ENCODE data around the gene PIWIL1. TPM values are rescaled to one million over a fixed set of nuclear protein-coding genes. Genes with fewer than 3 reads are reported as not detected.

PIWIL1 gene
- total and polyA plus RNA-seq, 2 donors (not counting 3 experiments of a cell fraction or from before 2014, with no cell fraction given) = not detected

GRCh38 chr12:130353081-130353480 is 15.4 kb downstream of the PIWIL1 start:
- H3K27me3 ChIP-seq (ENCODE audit: control insufficient read depth in 2 of 2, insufficient read depth in 2 of 2, low read length in 2 of 2) = no peaks in the 10 kb centered on the region
- no peak overlapping the region for H3K27ac ChIP-seq (ENCODE audit: insufficient read depth, low read depth, low read length)
- ChIA-PET POLR2A (no interaction called here), CTCF (no interaction called here)
- no peaks in the 10 kb centered on the region for H3K9me1 ChIP-seq (replicated peaks; ENCODE audit: control insufficient read depth, extremely low read depth, insufficient read depth, low read length)
- intact Hi-C loops (cut with micrococcal nuclease) (no loop called here), dilution Hi-C loops (cut with MboI; ENCODE audit: extremely low pct_ligation_motif_present, low sequenced_read_pairs) (no loop called here)
- H4K20me1 ChIP-seq (replicated peaks; ENCODE audit: control insufficient read depth, extremely low read depth, insufficient read depth, low read length) = no peaks in the 10 kb centered on the region
- no peaks in the 10 kb centered on the region for H3K79me2 ChIP-seq (ENCODE audit: control insufficient read depth, insufficient read depth, low read length)
- BruUV-seq (replicated peaks) = no TSS peak
- no peak overlapping the region for H3K9ac ChIP-seq (replicated peaks; ENCODE audit: extremely low read depth, insufficient read depth, low read length)
- H3K4me3 ChIP-seq (replicated peaks in 1 of 3; ENCODE audit: insufficient read depth in 1 of 3, low read depth in 1 of 3, low read length in 3 of 3) = no peak overlapping the region
- H3K4me2 ChIP-seq (ENCODE audit: insufficient read depth, low read length) = no peak overlapping the region
- DNase-seq (ENCODE audit: low read depth, low spot score) = no peak
- no peak overlapping the region for H2AFZ ChIP-seq (ENCODE audit: low read depth, low read length)
- H3K4me1 ChIP-seq (ENCODE audit: control insufficient read depth, extremely low read depth, insufficient read depth, low read length) = no peaks in the 10 kb centered on the region
- peaks cover 4% of the 10 kb centered on the region for H3K9me3 ChIP-seq (replicated peaks; ENCODE audit: control insufficient read depth, insufficient read depth, low read length)
- no peak for FAIRE-seq
- TF ChIP-seq, protein P1, sequence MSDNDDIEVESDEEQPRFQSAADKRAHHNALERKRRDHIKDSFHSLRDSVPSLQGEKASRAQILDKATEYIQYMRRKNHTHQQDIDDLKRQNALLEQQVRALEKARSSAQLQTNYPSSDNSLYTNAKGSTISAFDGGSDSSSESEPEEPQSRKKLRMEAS (IDR thresholded peaks at IDR 0.05; ENCODE audit: insufficient read depth, insufficient read length) = no peak
- TF ChIP-seq, protein P2, sequence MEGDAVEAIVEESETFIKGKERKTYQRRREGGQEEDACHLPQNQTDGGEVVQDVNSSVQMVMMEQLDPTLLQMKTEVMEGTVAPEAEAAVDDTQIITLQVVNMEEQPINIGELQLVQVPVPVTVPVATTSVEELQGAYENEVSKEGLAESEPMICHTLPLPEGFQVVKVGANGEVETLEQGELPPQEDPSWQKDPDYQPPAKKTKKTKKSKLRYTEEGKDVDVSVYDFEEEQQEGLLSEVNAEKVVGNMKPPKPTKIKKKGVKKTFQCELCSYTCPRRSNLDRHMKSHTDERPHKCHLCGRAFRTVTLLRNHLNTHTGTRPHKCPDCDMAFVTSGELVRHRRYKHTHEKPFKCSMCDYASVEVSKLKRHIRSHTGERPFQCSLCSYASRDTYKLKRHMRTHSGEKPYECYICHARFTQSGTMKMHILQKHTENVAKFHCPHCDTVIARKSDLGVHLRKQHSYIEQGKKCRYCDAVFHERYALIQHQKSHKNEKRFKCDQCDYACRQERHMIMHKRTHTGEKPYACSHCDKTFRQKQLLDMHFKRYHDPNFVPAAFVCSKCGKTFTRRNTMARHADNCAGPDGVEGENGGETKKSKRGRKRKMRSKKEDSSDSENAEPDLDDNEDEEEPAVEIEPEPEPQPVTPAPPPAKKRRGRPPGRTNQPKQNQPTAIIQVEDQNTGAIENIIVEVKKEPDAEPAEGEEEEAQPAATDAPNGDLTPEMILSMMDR (IDR thresholded peaks at IDR 0.05; ENCODE audit: extremely low read depth in 1 of 2, insufficient read depth in 1 of 2, low read depth in 1 of 2, low read length in 2 of 2) = no peak
- TF ChIP-seq POLR2A (IDR thresholded peaks at IDR 0.05; ENCODE audit: low read depth, low read length) (no peak), GATA2 (IDR thresholded peaks at IDR 0.05; ENCODE audit: insufficient read depth, insufficient read length, low read depth, low read length) (no peak), EZH2 (IDR thresholded peaks at IDR 0.05; ENCODE audit: borderline replicate concordance, low read depth, low read length, severe bottlenecking) (no peak)
- H3K36me3 ChIP-seq (ENCODE audit: control insufficient read depth in 2 of 2, extremely low read depth in 1 of 2, insufficient read depth in 2 of 2, low read length in 2 of 2) = no peaks in the 10 kb centered on the region

- Histone ChIP-seq H4K20me1 (replicated peaks; ENCODE audit: control insufficient read depth, extremely low read depth, insufficient read depth, low read length) (no peaks in the 10 kb centered on the region), H2AFZ (ENCODE audit: low read depth, low read length) (no peak overlapping the region), H3K9ac (replicated peaks; ENCODE audit: extremely low read depth, insufficient read depth, low read length) (no peak overlapping the region), H3K27ac (ENCODE audit: insufficient read depth, low read depth, low read length) (no peak overlapping the region), H3K4me2 (ENCODE audit: insufficient read depth, low read length) (no peak overlapping the region), H3K9me3 (replicated peaks; ENCODE audit: control insufficient read depth, insufficient read depth, low read length) (peaks cover 4% of the 10 kb centered on the region), H3K27me3 (ENCODE audit: control insufficient read depth in 2 of 2, insufficient read depth in 2 of 2, low read length in 2 of 2) (no peaks in the 10 kb centered on the region), H3K4me3 (replicated peaks in 1 of 3; ENCODE audit: insufficient read depth in 1 of 3, low read depth in 1 of 3, low read length in 3 of 3) (no peak overlapping the region), H3K9me1 (replicated peaks; ENCODE audit: control insufficient read depth, extremely low read depth, insufficient read depth, low read length) (no peaks in the 10 kb centered on the region), H3K36me3 (ENCODE audit: control insufficient read depth in 2 of 2, extremely low read depth in 1 of 2, insufficient read depth in 2 of 2, low read length in 2 of 2) (no peaks in the 10 kb centered on the region), H3K4me1 (ENCODE audit: control insufficient read depth, extremely low read depth, insufficient read depth, low read length) (no peaks in the 10 kb centered on the region), H3K79me2 (ENCODE audit: control insufficient read depth, insufficient read depth, low read length) (no peaks in the 10 kb centered on the region)
- DNase-seq (ENCODE audit: low read depth, low spot score) (no peak), FAIRE-seq (no peak)
- intact Hi-C loops (cut with micrococcal nuclease) = no loop called here
- ChIA-PET CTCF (no interaction called here), POLR2A (no interaction called here)
- no TSS peak for BruUV-seq (replicated peaks)
- TF ChIP-seq POLR2AphosphoS5 (IDR thresholded peaks at IDR 0.05; ENCODE audit: insufficient read depth, low read depth, low read length) = no peak
- TF ChIP-seq, protein P2 (IDR thresholded peaks at IDR 0.05; ENCODE audit: extremely low read depth in 1 of 2, insufficient read depth in 1 of 2, low read depth in 1 of 2, low read length in 2 of 2) = no peak
- TF ChIP-seq MYC (IDR thresholded peaks at IDR 0.05; ENCODE audit: low read depth, low read length) = no peak
- TF ChIP-seq POLR2A (IDR thresholded peaks at IDR 0.05; ENCODE audit: low read depth, low read length) = no peak
- no peak for TF ChIP-seq JUN (IDR thresholded peaks at IDR 0.05; ENCODE audit: borderline replicate concordance, insufficient read depth, insufficient read length, low read depth)
- TF ChIP-seq EZH2 (IDR thresholded peaks at IDR 0.05; ENCODE audit: borderline replicate concordance, low read depth, low read length, severe bottlenecking) = no peak
- TF ChIP-seq, protein P1 (IDR thresholded peaks at IDR 0.05; ENCODE audit: insufficient read depth, insufficient read length) = no peak
- no peak for TF ChIP-seq FOS (IDR thresholded peaks at IDR 0.05; ENCODE audit: borderline replicate concordance, insufficient read depth, low read length)
- no peak for TF ChIP-seq GATA2 (IDR thresholded peaks at IDR 0.05; ENCODE audit: insufficient read depth, insufficient read length, low read depth, low read length)
- dilution Hi-C loops (cut with MboI; ENCODE audit: extremely low pct_ligation_motif_present, low sequenced_read_pairs) = no loop called here
These were observed 16.7 kb downstream of the PIWIL1 start for GRCh38 chr12:130354407-130354806.

Data from endothelial cell of umbilical vein (primary cell).